Metanephros (tissue), 2 donors: ENCODE results near the gene TSPAN32. TPM values are rescaled to one million over a fixed set of nuclear protein-coding genes. Genes with fewer than 3 reads are reported as not detected.

Experiments used
- small RNA-seq: library from RNA; depleted of rRNA; stranded (forward); fragments of <200 nt; gene quantifications from one replicate; pipeline ENCODE3, GENCODE V24; 2014; ENCODE audit warnings: low replicate concordance
- total RNA-seq: library from RNA; depleted of rRNA; stranded (reverse); fragments of >200 nt; gene quantifications from one replicate; pipeline ENCODE4 v1.2.3, GENCODE V29; 2014

TSPAN32 gene, protein sequence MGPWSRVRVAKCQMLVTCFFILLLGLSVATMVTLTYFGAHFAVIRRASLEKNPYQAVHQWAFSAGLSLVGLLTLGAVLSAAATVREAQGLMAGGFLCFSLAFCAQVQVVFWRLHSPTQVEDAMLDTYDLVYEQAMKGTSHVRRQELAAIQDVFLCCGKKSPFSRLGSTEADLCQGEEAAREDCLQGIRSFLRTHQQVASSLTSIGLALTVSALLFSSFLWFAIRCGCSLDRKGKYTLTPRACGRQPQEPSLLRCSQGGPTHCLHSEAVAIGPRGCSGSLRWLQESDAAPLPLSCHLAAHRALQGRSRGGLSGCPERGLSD
- 7.0 TPM for total RNA-seq

DNA sequence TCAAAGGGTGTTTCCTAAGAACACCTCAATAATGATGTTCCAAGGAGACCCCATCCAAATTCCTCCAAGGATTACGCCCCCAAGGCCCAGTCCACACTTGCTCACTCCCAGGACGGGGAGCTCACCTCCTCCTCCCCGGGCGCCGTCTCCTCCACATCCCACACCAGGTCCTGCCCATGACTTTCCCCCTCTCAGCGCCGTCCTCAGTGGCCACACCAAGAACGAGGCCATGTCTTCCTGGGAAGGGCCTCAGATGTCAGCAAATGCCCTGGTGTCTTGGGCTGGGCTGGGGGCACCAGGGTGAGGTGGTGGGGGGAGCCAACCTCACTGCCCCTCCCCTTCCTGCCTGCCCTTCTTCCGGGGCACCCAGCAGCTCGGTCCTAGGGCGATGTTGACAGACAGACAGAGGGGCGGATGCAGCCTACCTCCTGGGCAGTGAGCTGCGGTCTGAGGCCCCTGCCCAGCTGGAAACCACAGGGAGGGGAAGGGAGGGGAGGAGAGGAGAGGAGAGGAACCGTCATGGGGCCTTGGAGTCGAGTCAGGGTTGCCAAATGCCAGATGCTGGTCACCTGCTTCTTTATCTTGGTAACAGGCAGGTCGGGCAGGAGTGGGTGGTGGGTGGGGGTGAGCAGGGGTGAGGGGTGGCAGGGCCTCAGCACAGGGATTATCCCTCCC, at the start of gene TSPAN32, which contains the start of gene C11orf21:
Gene TSPAN32, plus strand, starts transcription at position 383 of the 675 bp plus-strand sequence. Its CDS starts 137 bp downstream, at position 520.
Gene C11orf21, minus strand, starts transcription at position 288 of the 675 bp plus-strand sequence. Its CDS starts 110 bp downstream, at position 178.

DNA sequence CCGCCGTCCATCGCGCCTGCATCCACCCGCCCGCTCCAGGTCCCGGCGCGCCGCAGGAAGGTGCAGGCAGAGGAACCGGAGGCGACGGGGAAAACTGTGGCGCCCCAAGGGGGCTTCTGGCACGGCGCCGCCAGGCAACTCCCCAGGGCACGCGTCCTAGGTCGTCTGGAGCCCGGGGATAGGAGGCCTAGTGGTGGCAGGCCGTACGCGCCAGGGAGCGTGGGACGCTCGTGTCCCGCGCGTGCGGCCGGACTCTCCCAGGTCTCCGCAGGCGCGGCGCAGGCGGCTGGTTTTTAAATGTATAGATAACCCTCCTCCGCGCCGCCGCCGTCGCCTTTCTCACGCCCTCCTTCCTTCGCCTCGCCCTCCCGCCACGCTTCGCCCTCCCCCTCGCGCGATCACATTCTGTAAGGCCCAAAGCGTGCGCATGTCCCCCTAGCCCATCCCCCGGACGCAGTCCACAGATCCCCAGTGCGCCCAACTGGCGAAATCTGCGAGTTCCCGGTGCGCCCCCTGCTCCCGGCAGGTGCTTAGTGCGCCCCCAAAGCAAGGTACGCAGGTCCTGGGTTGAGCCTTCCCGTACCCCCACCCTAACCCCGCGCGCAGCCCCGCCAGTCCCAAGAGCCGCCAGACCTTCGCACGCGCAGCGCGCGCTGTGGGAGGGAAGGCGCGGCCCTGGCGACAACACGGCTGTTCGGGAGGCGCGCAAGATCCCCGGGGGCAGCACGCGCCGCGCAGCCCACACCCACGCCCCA, 31.3 kb upstream of the TSPAN32 start, which contains the start of gene ASCL2:
Gene ASCL2, minus strand, starts transcription at position 267 of the 755 bp plus-strand sequence. Its CDS starts 256 bp downstream, at position 11.

Small RNA genes within 50 kb of the gene (small RNA-seq; reads per million reads assigned to genes)
- gene RNU6-878P = not detected

Other genes starting within 250 kb of the TSPAN32 start
- 562 TPM for gene IGF2, start 162.6 kb upstream of the TSPAN32 start, total RNA-seq
- 0.35 TPM for gene INS, start 140.8 kb upstream of the TSPAN32 start, total RNA-seq
- 1.3 TPM for gene TH, start 130.2 kb upstream of the TSPAN32 start, total RNA-seq
- 7.6 TPM for gene ASCL2, start 31.4 kb upstream of the TSPAN32 start, total RNA-seq
- gene C11orf21, start 95 bp upstream of the TSPAN32 start, total RNA-seq = 3.2 TPM
- 550 TPM for gene CD81, start 75.3 kb downstream of the TSPAN32 start, total RNA-seq
- gene TSSC4, start 98.7 kb downstream of the TSPAN32 start, total RNA-seq = 36.1 TPM
- gene TRPM5, start 142.5 kb downstream of the TSPAN32 start, total RNA-seq = 1.1 TPM
- gene KCNQ1, start 143.0 kb downstream of the TSPAN32 start, total RNA-seq = 17.4 TPM